HepG2 (cell line): ENCODE data around the gene SLC28A3. TPM values are rescaled to one million over a fixed set of nuclear protein-coding genes. Genes with fewer than 3 reads are reported as not detected.

Experiments
- ATAC-seq: fragments of 200-7000 bp; cut with Tn5 transposase; 3 replicates; pipeline ENCODE4 v1.9.1; 2020; ENCODE audit warnings: mild to moderate bottlenecking, moderate library complexity
- BruUV-seq: library from RNA; stranded (reverse); fragments of 400-500 nt; replicated peaks from 2 replicates; lab custom pipeline; 2021; lab: Mats Ljungman, UMichigan
- CTCF ChIA-PET: fragments of 300-600 bp; formaldehyde crosslinking; extraction: SDS; loops from one replicate; lab custom pipeline; 2021; ENCODE audit warnings: low total read pairs, inconsistent platforms, low intra/inter-chr PET ratio; lab: Yijun Ruan, JAX
- POLR2A ChIA-PET: fragments of 350-600 bp; sonication (Branson Sonifier 250); formaldehyde crosslinking; loops from one replicate; lab custom pipeline; 2020; ENCODE audit warnings: antibody characterized with exemption, inconsistent platforms; lab: Yijun Ruan, JAX
- DNase-seq: peaks from one replicate; pipeline ENCODE4 v3.0.0-alpha.2; 2015; ENCODE audit warnings: low spot score
- FAIRE-seq: peaks from 3 replicates; lab custom pipeline; 2011; peaks lifted over from hg19 to GRCh38; lab: Jason Lieb, UNC
- H2AFZ ChIP-seq: one replicate; pipeline ENCODE4 v1.6.1; 2011; ENCODE audit warnings: low read length, inconsistent platforms
- H3K27ac ChIP-seq: fragments of 300-600 bp; 3 replicates; pipeline ENCODE4 v1.8.0; 2011; ENCODE audit warnings: mixed run types, mild to moderate bottlenecking, mixed read lengths, low read length, inconsistent platforms; ENCODE audit not compliant: insufficient read depth; ENCODE audit errors: extremely low read length
- H3K27me3 ChIP-seq, 2 experiments: fragments of 200-600 bp in 1 of 2; 2 replicates in 1 of 2; 3 replicates in 1 of 2; pipeline versions ENCODE4 v1.6.0 to v1.8.0; 2011; ENCODE audit warnings: low read length in 2 of 2, mild to moderate bottlenecking in 2 of 2, moderate library complexity in 2 of 2, inconsistent platforms in 1 of 2; ENCODE audit not compliant: insufficient read depth in 2 of 2, control insufficient read depth in 1 of 2
- H3K36me3 ChIP-seq, 2 experiments: fragments of 200-600 bp in 1 of 2; replicated peaks in 1 of 2; 2 replicates in 1 of 2; 3 replicates in 1 of 2; pipeline versions ENCODE4 v1.5.1 to v1.8.0; 2011; ENCODE audit warnings: low read length in 2 of 2, inconsistent platforms in 1 of 2; ENCODE audit not compliant: insufficient read depth in 2 of 2, control insufficient read depth in 1 of 2
- H3K4me1 ChIP-seq: 2 replicates; pipeline ENCODE4 v1.5.1; 2012; ENCODE audit warnings: low read length, inconsistent platforms; ENCODE audit not compliant: insufficient read depth
- H3K4me2 ChIP-seq: 2 replicates; pipeline ENCODE4 v1.6.0; 2011; ENCODE audit warnings: low read depth, low read length, inconsistent platforms
- H3K4me3 ChIP-seq, 3 experiments: fragments of 200-600 bp in 1 of 3; sonication (generic), shearing (Covaris generic) in 1 of 3; replicated peaks in 1 of 3; 2 replicates each; pipeline ENCODE4 v1.5.1; 2011 to 2016; ENCODE audit warnings: low read length in 3 of 3, inconsistent platforms in 2 of 3, low read depth in 2 of 3, mild to moderate bottlenecking in 2 of 3, control low read depth in 1 of 3, mixed read lengths in 1 of 3; ENCODE audit not compliant: insufficient read depth in 1 of 3
- H3K79me2 ChIP-seq: one replicate; pipeline ENCODE4 v1.6.1; 2011; ENCODE audit warnings: low read length, inconsistent platforms; ENCODE audit not compliant: insufficient read depth
- H3K9ac ChIP-seq: 2 replicates; pipeline ENCODE4 v1.6.0; 2011; ENCODE audit warnings: mild to moderate bottlenecking, low read depth, low read length, inconsistent platforms; ENCODE audit not compliant: insufficient read depth
- H3K9me3 ChIP-seq: 2 replicates; pipeline ENCODE4 v1.5.1; 2012; ENCODE audit warnings: mild to moderate bottlenecking, low read length
- H4K20me1 ChIP-seq: 2 replicates; pipeline ENCODE4 v1.6.0; 2011; ENCODE audit warnings: inconsistent platforms, mild to moderate bottlenecking, low read length, moderate library complexity; ENCODE audit not compliant: insufficient read depth
- ARNT2 ChIP-seq: sonication (generic); formaldehyde crosslinking; IDR thresholded peaks from 2 replicates; pipeline ENCODE4 v1.8.0; 2022; ENCODE audit warnings: mild to moderate bottlenecking, low read depth, missing genetic modification reagents, moderate library complexity
- GMEB1 ChIP-seq: sonication (generic); formaldehyde crosslinking; IDR thresholded peaks from 2 replicates; pipeline ENCODE4 v1.5.1; 2020; ENCODE audit warnings: missing genetic modification reagents, mild to moderate bottlenecking, borderline replicate concordance
- IKZF4 ChIP-seq: sonication (generic); formaldehyde crosslinking; IDR thresholded peaks from 2 replicates; pipeline ENCODE4 v1.5.1; 2020; ENCODE audit warnings: borderline replicate concordance, mild to moderate bottlenecking, low read depth, missing genetic modification reagents; ENCODE audit errors: not compliant biosample characterization
- SMAD3 ChIP-seq: sonication (generic); formaldehyde crosslinking; IDR thresholded peaks from 2 replicates; pipeline ENCODE4 v1.4.0; 2020; ENCODE audit warnings: missing genetic modification reagents
- ZBTB40 ChIP-seq, 2 experiments: fragments of 450-650 bp in 1 of 2; sonication (generic) in 1 of 2; formaldehyde crosslinking in 1 of 2; IDR thresholded peaks; 2 replicates each; pipeline versions ENCODE4 v1.6.1 to v1.8.0; 2016 to 2022; ENCODE audit warnings: antibody characterized with exemption in 1 of 2, mild to moderate bottlenecking in 1 of 2, missing genetic modification reagents in 1 of 2
- ZNF850 ChIP-seq: sonication (generic); formaldehyde crosslinking; conservative IDR thresholded peaks from 2 replicates; pipeline ENCODE4 v1.9.0; 2021; ENCODE audit warnings: mild to moderate bottlenecking, missing genetic modification reagents
- WGBS: methylation state at CpG from one replicate; pipeline ENCODE4 v1.1.6; 2017; ENCODE audit warnings: low lambda C conversion rate; 5-methylcytosine and 5-hydroxymethylcytosine counted together
- in situ Hi-C: cut with HindIII; loops from 2 replicates; pipeline ENCODE4 v1.10.0; 2017; ENCODE audit warnings: low pct_unique_long_range_greater_than_20kb; ENCODE audit not compliant: extremely low pct_ligation_motif_present
- intact Hi-C: fragments of 100-400 bp; cut with micrococcal nuclease; formaldehyde crosslinking; loops from one replicate; pipeline ENCODE4 v1.10.0; 2022; ENCODE audit not compliant: unreplicated experiment
- polyA plus RNA-seq, 8 experiments: library from polyadenylated mRNA; depleted of rRNA in 3 of 8; stranded (reverse) in 7 of 8; unstranded in 1 of 8; fragments of >200 nt; fragmentation: Illumina TruSeq in 4 of 8; extraction: Trizol in 4 of 8; gene quantifications; 2 replicates each; pipeline versions ENCODE4 v1.2.1 to v1.2.3, GENCODE V29; 2011 to 2016; ENCODE audit warnings: low read depth in 4 of 8, missing spikeins in 1 of 8, mixed read lengths in 1 of 8; ENCODE audit not compliant: insufficient read depth in 1 of 8
- total RNA-seq, 5 experiments: library from RNA; depleted of rRNA; stranded (reverse); fragments of >200 nt; fragmentation: Illumina TruSeq; extraction: Trizol; gene quantifications; 2 replicates each; pipeline ENCODE4 v1.2.3, GENCODE V29; 2016; ENCODE audit warnings: low read depth in 1 of 5

Gene SLC28A3
- total and polyA plus RNA-seq, 2 of the 13 experiments (the other 11 are each of a cell fraction or from before 2014, with no cell fraction given): not detected

- ChIA-PET POLR2A (no interaction called here), CTCF (no interaction called here)
- no TSS peak for BruUV-seq
- Histone ChIP-seq H3K79me2 (no peaks in the 10 kb centered on the region), H4K20me1 (no peaks in the 10 kb centered on the region), H3K36me3 (no peaks in the 10 kb centered on the region), H2AFZ (no peak overlapping the region), H3K9me3 (no peaks in the 10 kb centered on the region), H3K4me1 (no peaks in the 10 kb centered on the region), H3K9ac (no peak overlapping the region), H3K27ac (no peak overlapping the region), H3K4me2 (no peak overlapping the region), H3K4me3 (no peak overlapping the region), H3K27me3 (no peaks in the 10 kb centered on the region)
- no peak for DNase-seq
- FAIRE-seq: no peak
- intact Hi-C loops: no loop called here
- WGBS: 70% methylated on average over 3 of the region's 3 CpGs
- no peak for ATAC-seq
- no peak for TF ChIP-seq ZNF850 (CRISPR knock-in tag)
- TF ChIP-seq ARNT2 (CRISPR knock-in tag): no peak
- TF ChIP-seq SMAD3 (CRISPR knock-in tag): no peak
- TF ChIP-seq IKZF4 (CRISPR knock-in tag): no peak
- no peak for TF ChIP-seq ZBTB40 (IDR thresholded peaks at IDR 0.05)
- TF ChIP-seq ZBTB40 (CRISPR knock-in tag; IDR thresholded peaks at IDR 0.05): no peak
- no peak for TF ChIP-seq GMEB1 (CRISPR knock-in tag)
- in situ Hi-C loops: loop anchor here (25.0 kb wide), 2 partner anchors 581 to 881 kb away; no protein-coding TSS in a partner anchor
Observed at GRCh38 chr9:84381508-84381907, 41.0 kb upstream of the SLC28A3 start.
